NT2/D1 (cell line): ENCODE data around the gene PLCH1.

Experiments
- DNase-seq: peaks from one replicate; pipeline ENCODE4 v3.0.0-alpha.2; 2011; ENCODE audit warnings: low read depth, low spot score
- H3K27me3 ChIP-seq: 2 replicates; pipeline ENCODE4 v1.6.0; 2011; ENCODE audit warnings: mild to moderate bottlenecking; ENCODE audit not compliant: insufficient read length, insufficient read depth
- H3K36me3 ChIP-seq: 2 replicates; pipeline ENCODE4 v1.6.1; 2011; ENCODE audit warnings: mild to moderate bottlenecking, low read length, mixed read lengths; ENCODE audit not compliant: insufficient read depth, insufficient read length
- H3K4me1 ChIP-seq: 2 replicates; pipeline ENCODE4 v1.5.1; 2011; ENCODE audit not compliant: insufficient read depth, insufficient read length
- H3K4me3 ChIP-seq: 2 replicates; pipeline ENCODE4 v1.5.1; 2011; ENCODE audit warnings: low read depth; ENCODE audit not compliant: insufficient read length
- H3K9ac ChIP-seq: 2 replicates; pipeline ENCODE4 v1.6.0; 2011; ENCODE audit warnings: low read depth; ENCODE audit not compliant: insufficient read length
- H3K9me3 ChIP-seq: 2 replicates; pipeline ENCODE4 v1.5.1; 2011; ENCODE audit warnings: mild to moderate bottlenecking, low read length; ENCODE audit not compliant: insufficient read depth
- SUZ12 ChIP-seq: IDR thresholded peaks from 2 replicates; pipeline ENCODE4 v1.6.1; 2011; ENCODE audit not compliant: insufficient read length, insufficient read depth; ENCODE audit errors: extremely low read depth
- YY1 ChIP-seq: IDR thresholded peaks from 2 replicates; pipeline ENCODE4 v1.6.1; 2011; ENCODE audit not compliant: insufficient read length, insufficient read depth
- ZNF274 ChIP-seq: IDR thresholded peaks from 2 replicates; pipeline ENCODE4 v1.6.1; 2011; ENCODE audit warnings: mild to moderate bottlenecking, low read depth, low read length

The PLCH1 gene

DNA sequence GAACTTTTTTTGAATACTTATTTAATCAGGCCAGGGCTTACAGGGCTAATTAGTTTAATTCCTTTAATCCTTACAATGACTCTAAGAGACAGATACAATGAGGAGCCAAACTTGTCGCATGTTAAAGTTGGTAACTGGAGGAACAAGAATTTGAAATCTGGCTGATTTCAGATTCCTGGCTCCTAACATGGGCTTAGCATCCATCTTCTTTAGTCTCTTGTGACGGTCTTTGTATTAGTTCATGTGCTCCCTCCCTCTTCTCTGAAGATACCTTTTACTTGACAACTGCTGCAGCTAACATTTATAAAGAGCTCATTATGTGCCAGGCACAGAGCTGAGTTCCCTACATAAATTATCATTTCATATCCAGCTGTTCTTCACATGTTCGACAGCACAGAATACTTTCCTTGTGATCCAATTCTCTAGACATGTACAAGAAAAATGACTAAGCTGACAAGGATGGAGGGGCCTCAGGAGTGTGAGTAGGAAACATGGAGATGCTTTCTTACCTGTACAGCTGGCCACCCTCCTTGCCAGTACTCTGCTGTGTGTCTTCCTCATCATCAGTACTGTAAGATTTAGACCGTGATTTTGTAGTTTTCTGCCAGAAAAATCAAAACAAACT, 244.6 kb downstream of the PLCH1 start:
- Histone ChIP-seq H3K9me3 (no peaks in the 10 kb centered on the region), H3K27me3 (no peaks in the 10 kb centered on the region), H3K36me3 (no peaks in the 10 kb centered on the region), H3K9ac (no peak overlapping the region), H3K4me3 (no peak overlapping the region), H3K4me1 (no peaks in the 10 kb centered on the region)
- no peak for TF ChIP-seq YY1
- TF ChIP-seq ZNF274 = no peak
- TF ChIP-seq SUZ12 = no peak
- DNase-seq = no peak

DNA sequence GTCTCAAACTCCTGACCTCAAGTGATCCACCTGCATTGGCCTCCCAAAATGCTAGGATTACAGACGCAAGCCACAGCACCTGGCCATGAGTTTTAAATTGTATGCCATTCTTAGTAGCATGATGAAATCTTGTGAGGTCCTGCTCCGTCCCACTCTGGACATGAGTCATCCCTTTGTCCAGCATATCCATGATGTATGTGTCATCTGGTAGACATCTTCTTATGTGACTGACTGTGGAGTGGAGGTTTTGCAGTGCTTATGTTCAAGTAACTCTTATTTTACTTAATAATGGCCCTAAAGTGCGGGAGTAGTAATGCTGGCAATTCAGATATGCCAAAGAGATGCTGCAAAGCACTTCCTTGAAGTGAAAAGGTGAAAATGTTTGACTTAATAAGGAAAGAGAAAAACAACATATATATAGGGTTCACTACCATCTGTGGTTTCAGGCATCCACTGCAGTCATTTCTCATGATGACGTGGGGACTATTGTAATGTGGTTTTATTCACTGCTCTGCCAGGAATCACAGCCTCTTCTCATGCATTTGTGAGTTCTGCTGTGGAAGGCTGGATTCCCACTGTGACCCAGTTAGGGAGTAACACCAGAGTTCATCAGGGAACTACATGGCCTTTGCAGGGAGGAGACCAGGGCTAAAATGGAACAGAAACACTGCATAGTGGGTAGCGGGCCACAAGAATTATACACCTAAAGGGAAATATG, 246.8 kb downstream of the PLCH1 start:
- no peaks in the 10 kb centered on the region for H3K27me3 ChIP-seq
- H3K4me1 ChIP-seq = no peaks in the 10 kb centered on the region
- no peak overlapping the region for H3K4me3 ChIP-seq
- no peaks in the 10 kb centered on the region for H3K36me3 ChIP-seq
- no peak for DNase-seq
- no peaks in the 10 kb centered on the region for H3K9me3 ChIP-seq
- no peak overlapping the region for H3K9ac ChIP-seq
- TF ChIP-seq YY1 = no peak
- no peak for TF ChIP-seq SUZ12

DNA sequence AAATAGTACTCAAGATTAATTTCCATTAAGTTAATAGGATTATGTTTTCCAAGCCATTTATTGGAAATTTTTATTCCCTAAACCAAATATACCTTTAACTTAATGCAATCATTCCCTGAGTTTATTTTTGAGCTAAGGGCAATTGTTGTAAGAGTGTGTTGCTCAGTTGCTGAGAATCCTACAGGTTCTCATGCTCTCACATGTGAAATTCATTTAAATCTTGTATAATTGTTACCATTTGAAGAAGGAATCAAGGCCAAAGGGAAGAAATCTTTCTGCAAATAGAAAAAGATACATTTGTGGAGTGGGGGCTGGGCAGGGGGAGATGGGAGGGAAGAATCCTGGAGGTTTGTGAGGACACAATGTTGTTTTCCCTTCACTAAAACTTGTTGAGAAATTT, 248.7 kb downstream of the PLCH1 start:
- DNase-seq = no peak
- H3K36me3 ChIP-seq = no peaks in the 10 kb centered on the region

DNA sequence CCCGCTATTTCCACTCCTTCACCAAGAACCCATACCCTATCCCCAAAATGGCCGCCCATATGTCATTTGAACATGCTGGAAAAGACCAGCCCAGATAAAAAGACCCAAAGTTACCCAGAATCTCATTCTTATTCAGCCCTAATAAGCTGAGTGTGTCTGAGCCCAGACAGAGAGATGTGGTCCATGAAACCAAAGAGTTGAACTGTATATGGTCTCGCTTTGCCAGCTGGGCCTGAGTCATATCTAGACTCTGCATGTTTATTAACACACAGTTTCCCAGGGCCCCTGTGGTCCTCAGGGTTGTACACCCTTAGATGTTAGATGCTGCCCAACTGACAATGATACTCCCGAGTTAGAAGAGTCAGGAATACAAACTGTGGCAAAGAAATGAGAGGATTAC, 249.5 kb downstream of the PLCH1 start:
- Histone ChIP-seq H3K4me1 (no peaks in the 10 kb centered on the region), H3K36me3 (no peaks in the 10 kb centered on the region), H3K4me3 (no peak overlapping the region), H3K9me3 (no peaks in the 10 kb centered on the region), H3K9ac (no peak overlapping the region), H3K27me3 (no peaks in the 10 kb centered on the region)
- no peak for DNase-seq
- no peak for TF ChIP-seq ZNF274
- no peak for TF ChIP-seq YY1
- TF ChIP-seq SUZ12 = no peak

More for the DNA sequence above, 248.7 kb downstream of the PLCH1 start:
- Histone ChIP-seq H3K4me1 (no peaks in the 10 kb centered on the region), H3K9me3 (no peaks in the 10 kb centered on the region), H3K27me3 (no peaks in the 10 kb centered on the region), H3K9ac (no peak overlapping the region), H3K4me3 (no peak overlapping the region)
- TF ChIP-seq SUZ12 = no peak
- no peak for TF ChIP-seq ZNF274
- no peak for TF ChIP-seq YY1

DNA sequence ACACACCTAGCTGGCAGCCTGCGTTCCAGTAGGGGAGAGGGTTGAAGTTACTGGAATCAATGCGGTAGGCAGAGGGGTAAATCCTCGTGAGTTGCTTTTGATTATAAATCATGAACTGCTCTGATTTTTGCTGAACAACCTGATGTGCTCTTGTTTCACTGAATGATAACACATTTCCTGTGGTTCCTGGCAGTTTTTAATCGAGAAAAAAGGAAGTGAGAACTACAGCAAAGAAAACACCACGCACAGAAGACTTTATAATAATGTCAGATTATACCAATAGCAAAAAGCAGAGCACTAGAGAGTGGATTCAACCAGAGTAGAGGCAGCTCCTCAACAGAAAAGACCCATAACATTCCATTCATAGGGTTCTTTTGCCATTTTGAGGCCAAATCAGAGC, 250.5 kb downstream of the PLCH1 start:
- no peaks in the 10 kb centered on the region for H3K27me3 ChIP-seq
- H3K9me3 ChIP-seq = no peaks in the 10 kb centered on the region
- no peaks in the 10 kb centered on the region for H3K4me1 ChIP-seq
- TF ChIP-seq SUZ12 (no peak), ZNF274 (no peak), YY1 (no peak)
- DNase-seq = no peak
- H3K4me3 ChIP-seq = no peak overlapping the region
- H3K9ac ChIP-seq = no peak overlapping the region
- no peaks in the 10 kb centered on the region for H3K36me3 ChIP-seq

DNA sequence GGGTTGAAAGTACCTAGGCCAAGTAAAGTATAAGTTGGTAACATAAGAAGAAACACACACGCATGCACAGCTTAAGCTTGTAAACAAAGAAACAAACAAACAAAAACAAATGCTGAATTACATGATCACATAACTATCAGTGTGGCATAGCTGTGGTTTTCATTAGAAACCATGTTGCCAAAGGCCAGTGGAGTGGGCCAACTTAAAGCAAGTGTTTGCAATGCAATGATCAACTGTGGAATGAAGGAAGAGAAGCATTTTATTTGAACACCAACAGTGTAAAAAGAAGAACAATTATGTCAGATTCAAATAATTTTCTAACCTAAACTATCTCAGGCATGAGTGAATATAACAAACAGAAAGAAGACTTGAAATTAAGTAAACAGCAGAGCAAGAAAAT, 252.0 kb downstream of the PLCH1 start:
- Histone ChIP-seq H3K4me1 (no peaks in the 10 kb centered on the region), H3K27me3 (no peaks in the 10 kb centered on the region), H3K4me3 (no peak overlapping the region), H3K9me3 (no peaks in the 10 kb centered on the region), H3K9ac (no peak overlapping the region), H3K36me3 (no peaks in the 10 kb centered on the region)
- no peak for DNase-seq
- TF ChIP-seq SUZ12 = no peak
- no peak for TF ChIP-seq ZNF274
- TF ChIP-seq YY1 = no peak

DNA sequence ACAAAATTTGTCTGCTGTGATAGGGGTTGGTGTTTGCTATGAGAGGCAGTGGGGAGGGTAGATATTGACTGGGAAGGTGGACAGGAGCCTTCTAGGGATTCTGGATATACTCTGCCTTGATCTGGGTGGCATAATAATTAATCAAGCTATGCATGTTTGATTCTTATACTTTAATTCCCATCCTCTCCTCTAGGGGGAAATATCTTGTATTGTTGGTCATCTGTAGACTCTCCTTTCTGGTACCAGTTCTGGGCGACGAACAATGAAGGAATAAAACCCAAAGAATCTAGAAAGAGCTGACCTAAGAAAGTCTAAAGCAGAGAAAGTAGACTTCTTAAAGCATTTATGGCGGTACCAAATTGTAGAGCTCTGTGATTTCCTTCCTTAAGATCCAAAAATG, 253.2 kb downstream of the PLCH1 start:
- Histone ChIP-seq H3K4me1 (no peaks in the 10 kb centered on the region), H3K36me3 (no peaks in the 10 kb centered on the region), H3K9me3 (no peaks in the 10 kb centered on the region), H3K9ac (no peak overlapping the region), H3K27me3 (no peaks in the 10 kb centered on the region), H3K4me3 (no peak overlapping the region)
- DNase-seq = no peak
- no peak for TF ChIP-seq ZNF274
- no peak for TF ChIP-seq SUZ12
- no peak for TF ChIP-seq YY1
